Measurements from ENCODE around the gene SLC27A3.

Gene SLC27A3

GRCh38 chr1:153801786-153802697, 26.8 kb downstream of the SLC27A3 start:
- TF ChIP-seq, protein P1, sequence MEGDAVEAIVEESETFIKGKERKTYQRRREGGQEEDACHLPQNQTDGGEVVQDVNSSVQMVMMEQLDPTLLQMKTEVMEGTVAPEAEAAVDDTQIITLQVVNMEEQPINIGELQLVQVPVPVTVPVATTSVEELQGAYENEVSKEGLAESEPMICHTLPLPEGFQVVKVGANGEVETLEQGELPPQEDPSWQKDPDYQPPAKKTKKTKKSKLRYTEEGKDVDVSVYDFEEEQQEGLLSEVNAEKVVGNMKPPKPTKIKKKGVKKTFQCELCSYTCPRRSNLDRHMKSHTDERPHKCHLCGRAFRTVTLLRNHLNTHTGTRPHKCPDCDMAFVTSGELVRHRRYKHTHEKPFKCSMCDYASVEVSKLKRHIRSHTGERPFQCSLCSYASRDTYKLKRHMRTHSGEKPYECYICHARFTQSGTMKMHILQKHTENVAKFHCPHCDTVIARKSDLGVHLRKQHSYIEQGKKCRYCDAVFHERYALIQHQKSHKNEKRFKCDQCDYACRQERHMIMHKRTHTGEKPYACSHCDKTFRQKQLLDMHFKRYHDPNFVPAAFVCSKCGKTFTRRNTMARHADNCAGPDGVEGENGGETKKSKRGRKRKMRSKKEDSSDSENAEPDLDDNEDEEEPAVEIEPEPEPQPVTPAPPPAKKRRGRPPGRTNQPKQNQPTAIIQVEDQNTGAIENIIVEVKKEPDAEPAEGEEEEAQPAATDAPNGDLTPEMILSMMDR (IDR thresholded peaks at IDR 0.05; ENCODE audit: unreplicated experiment in 3 of 3), result no peak
- H3K9me3 Mint-ChIP-seq, result no peaks in the 10 kb centered on the region
- H3K4me1 Mint-ChIP-seq, result peaks cover 15% of the 10 kb centered on the region
- H3K36me3 Mint-ChIP-seq (ENCODE audit: low read depth), result peaks cover 23% of the 10 kb centered on the region
- H3K27ac Mint-ChIP-seq, result no peak overlapping the region
- H3K27me3 Mint-ChIP-seq (ENCODE audit: low read depth), result no peaks in the 10 kb centered on the region
- H3K4me3 Mint-ChIP-seq, result no peak overlapping the region

DNA sequence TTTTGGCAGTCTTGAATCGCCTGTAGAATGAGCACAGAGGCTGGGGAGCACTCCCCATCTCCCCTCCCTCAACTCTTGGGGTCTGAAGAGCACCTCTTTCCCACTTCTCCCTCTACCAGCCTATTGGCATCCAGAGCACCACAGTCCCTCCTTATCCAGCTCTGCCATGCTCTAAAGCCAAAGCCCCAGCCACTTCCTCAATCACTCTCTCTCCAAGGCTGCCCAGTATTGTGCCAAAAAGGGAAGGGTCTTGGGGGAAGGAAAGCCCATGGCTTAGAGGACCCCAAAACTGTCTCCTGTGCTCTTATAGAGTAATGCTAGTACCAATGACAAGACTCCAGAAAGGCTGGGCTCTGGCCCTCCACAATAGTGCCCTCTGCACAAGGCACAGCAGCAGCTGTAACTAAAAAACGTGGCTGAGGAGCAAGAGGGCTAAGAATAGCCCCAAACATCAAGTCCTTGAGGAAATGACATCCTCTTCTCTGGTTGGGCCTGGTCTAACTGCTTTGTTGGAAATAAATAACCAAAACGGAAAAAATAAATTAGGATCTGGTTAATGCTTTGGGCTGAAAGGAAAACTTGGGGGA, 28.4 kb downstream of the SLC27A3 start:
- peaks cover 34% of the 10 kb centered on the region for H3K36me3 Mint-ChIP-seq (ENCODE audit: low read depth)
- no peak overlapping the region for H3K4me3 Mint-ChIP-seq
- H3K27ac Mint-ChIP-seq, result no peak overlapping the region
- no peaks in the 10 kb centered on the region for H3K27me3 Mint-ChIP-seq (ENCODE audit: low read depth)
- TF ChIP-seq, protein P1 (IDR thresholded peaks at IDR 0.05; ENCODE audit: unreplicated experiment in 3 of 3), result no peak
- H3K4me1 Mint-ChIP-seq, result peaks cover 15% of the 10 kb centered on the region
- H3K9me3 Mint-ChIP-seq, result no peaks in the 10 kb centered on the region

GRCh38 chr1:153804112-153804511, 28.9 kb downstream of the SLC27A3 start:
- peaks cover 15% of the 10 kb centered on the region for H3K4me1 Mint-ChIP-seq
- H3K27ac Mint-ChIP-seq, result peak overlapping the region in 1 of 3 experiments; percentile 60
- H3K9me3 Mint-ChIP-seq, result no peaks in the 10 kb centered on the region
- no peak overlapping the region for H3K4me3 Mint-ChIP-seq
- H3K36me3 Mint-ChIP-seq (ENCODE audit: low read depth), result peaks cover 39% of the 10 kb centered on the region
- no peaks in the 10 kb centered on the region for H3K27me3 Mint-ChIP-seq (ENCODE audit: low read depth)
- TF ChIP-seq, protein P1 (IDR thresholded peaks at IDR 0.05; ENCODE audit: unreplicated experiment in 3 of 3), result no peak

DNA sequence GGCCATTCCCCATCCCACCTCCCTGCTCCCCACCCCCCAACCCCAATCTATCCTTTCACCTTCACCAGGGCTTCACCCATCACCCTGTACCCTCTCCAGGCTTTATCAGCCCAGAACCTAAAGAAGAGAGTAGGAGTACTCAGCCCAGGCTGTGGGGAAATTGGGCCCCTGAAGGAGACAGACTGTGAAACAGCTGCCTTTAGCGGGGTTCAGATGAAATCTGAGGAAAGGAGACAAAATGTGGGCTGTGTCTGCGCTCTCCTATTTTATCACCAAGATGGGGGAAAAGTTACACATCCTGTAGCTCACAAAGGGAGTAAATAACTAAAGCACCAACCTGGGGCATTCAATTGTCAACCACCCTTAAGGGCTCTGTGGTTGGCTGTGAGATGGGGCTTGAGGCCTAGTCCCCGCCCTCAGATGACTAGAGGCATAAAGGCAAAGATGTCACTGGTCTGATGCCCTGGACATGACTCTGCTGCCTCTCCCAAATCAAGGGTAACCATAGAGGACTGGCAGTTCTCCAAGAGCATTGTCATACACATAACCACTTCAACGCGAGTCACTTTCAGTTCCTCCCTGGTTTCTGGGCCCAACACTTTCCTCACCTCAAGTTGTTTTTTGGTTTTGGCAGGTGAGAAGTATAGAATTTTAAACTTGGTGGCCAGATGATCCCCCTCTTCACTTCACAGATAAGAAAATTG, 30.0 kb downstream of the SLC27A3 start:
- H3K27me3 Mint-ChIP-seq (ENCODE audit: low read depth), result no peaks in the 10 kb centered on the region
- H3K4me1 Mint-ChIP-seq, result peaks cover 15% of the 10 kb centered on the region
- H3K27ac Mint-ChIP-seq, result peak overlapping the region in 1 of 3 experiments; percentile 1
- H3K36me3 Mint-ChIP-seq (ENCODE audit: low read depth), result peaks cover 50% of the 10 kb centered on the region
- no peak overlapping the region for H3K4me3 Mint-ChIP-seq
- H3K9me3 Mint-ChIP-seq, result no peaks in the 10 kb centered on the region
- TF ChIP-seq, protein P1 (IDR thresholded peaks at IDR 0.05; ENCODE audit: unreplicated experiment in 3 of 3), result no peak

DNA sequence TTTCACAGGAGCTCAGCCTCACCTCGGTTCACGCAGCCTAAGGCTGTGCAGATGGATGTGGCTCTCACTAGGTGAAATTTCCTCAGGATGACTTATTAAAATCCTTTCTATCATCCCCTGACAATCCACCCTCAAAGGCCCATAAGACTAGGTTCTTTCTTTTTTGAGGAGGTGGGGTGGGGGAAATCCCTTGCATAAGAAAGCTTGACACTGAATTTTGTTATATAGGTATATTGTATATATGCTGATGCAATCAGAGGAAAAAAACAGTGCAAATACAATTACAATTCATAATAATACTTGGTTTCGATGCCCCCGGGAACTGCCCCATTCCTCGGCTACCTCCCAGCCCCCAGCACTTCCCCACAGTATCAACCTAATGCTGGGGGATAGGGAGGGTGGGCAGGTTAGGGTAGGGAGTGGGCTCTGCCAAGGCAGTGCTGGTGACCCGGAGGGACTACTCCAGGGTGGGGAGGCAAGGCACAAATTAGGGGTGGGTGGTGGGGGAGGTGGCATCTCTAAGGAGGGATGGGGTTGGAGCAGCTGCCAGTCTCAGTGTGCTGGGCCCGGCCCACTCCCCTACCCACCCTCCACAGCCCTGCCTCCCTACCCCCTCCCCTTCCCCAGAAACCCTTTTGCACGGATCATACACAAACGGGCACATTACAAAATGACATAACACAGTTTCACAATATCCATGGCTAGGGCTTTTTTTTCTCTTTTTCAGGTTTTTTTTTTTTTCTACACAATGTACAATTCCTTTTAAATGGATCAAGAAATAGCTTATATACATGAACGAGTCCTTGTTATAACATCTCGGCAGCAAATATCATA, 30.9 kb downstream of the SLC27A3 start:
- H3K4me1 Mint-ChIP-seq, result peaks cover 15% of the 10 kb centered on the region
- no peak overlapping the region for H3K4me3 Mint-ChIP-seq

More for the DNA sequence above, 30.9 kb downstream of the SLC27A3 start:
- Mint-ChIP-seq H3K9me3 (no peaks in the 10 kb centered on the region), H3K36me3 (ENCODE audit: low read depth) (peaks cover 53% of the 10 kb centered on the region), H3K27ac (no peak overlapping the region), H3K27me3 (ENCODE audit: low read depth) (no peaks in the 10 kb centered on the region)
- TF ChIP-seq, protein P1 (IDR thresholded peaks at IDR 0.05; ENCODE audit: unreplicated experiment in 3 of 3), result no peak
